ENCODE results near the gene KHDC1. TPM values are rescaled to one million over a fixed set of nuclear protein-coding genes. Genes with fewer than 3 reads are reported as not detected.

Gene KHDC1, protein sequence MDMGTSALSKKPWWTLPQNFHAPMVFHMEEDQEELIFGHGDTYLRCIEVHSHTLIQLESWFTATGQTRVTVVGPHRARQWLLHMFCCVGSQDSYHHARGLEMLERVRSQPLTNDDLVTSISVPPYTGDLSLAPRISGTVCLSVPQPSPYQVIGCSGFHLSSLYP
- total RNA-seq, result 3.3 and 4.4 TPM in 2 replicates

DNA sequence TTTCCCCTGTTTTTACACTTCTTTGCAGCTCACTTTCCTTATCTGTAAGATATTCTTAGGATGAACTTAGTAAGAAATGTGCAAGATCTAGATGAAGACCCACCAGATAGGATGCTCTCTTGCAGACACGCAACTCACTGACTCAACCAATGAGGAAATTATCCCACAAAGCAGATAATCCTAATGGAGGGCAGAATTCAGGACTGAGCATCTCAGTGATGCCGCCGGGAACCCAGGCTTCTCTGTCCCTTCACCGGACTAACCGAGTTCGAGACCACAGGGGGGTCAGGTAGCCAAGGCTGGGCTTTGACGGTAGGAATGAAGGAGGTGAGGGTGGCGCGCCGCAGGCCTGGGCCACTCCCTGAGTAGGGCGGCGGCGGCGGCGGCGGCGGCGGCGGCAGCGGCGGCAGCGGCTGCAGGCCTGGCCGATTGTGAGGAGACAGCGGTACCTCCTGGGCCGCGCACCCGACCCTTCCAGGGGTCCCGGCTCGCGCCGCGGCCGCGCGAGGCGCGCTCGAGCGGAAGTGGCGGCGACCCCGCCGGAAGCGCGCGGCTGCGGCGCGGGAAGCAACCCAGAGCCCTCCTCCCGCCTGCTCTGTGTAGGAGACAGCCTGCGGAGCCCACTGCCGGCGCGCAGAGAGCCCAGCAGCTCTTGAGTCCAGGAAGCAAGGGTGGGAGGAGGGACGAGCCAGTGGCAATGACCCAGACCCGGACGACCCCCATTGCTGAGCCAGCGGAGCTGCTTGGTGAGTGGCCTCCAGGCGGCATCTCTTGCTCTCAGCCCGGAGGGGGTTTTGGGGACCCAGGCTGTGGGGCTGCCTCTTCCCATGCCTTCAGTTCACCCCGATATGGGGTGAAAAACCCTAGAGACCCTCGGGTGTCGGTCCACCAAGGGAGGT, at the start of gene KHDC1:
Gene KHDC1, minus strand, starts transcription at position 526 of the 899 bp plus-strand sequence. CDS start 20,679 bp downstream, outside the sequence.

GRCh38 chr6:73225396-73225795, 37.6 kb downstream of the KHDC1 start, which contains the start of gene KHDC1L:
Gene KHDC1L, minus strand, starts transcription at chr6:73225496. Its CDS starts 88 bp downstream, at chr6:73225408.

Small RNAs within 50 kb of the gene (small RNA-seq; reads per million reads assigned to genes)
- not detected for gene RPSAP41 (ENCODE audit: low replicate concordance)

Other genes starting within 250 kb of the KHDC1 start
- gene KHDC1L, start 37.7 kb downstream of the KHDC1 start, total RNA-seq, result 0.44 TPM in 1 of 2 replicates, not detected in the other
- not detected in 2 replicates for gene DPPA5, start 91.1 kb upstream of the KHDC1 start, total RNA-seq
- gene KHDC3L, start 99.5 kb upstream of the KHDC1 start, total RNA-seq, result not detected in 2 replicates
- gene OOEP, start 106.7 kb upstream of the KHDC1 start, total RNA-seq, result 0.72 and 0.88 TPM in 2 replicates
- 4.2 and 14.4 TPM in 2 replicates for gene DDX43, start 131.6 kb upstream of the KHDC1 start, total RNA-seq
- gene CGAS, start 189.1 kb upstream of the KHDC1 start, total RNA-seq, result 10.9 and 20.0 TPM in 2 replicates
- gene MTO1, start 198.5 kb upstream of the KHDC1 start, total RNA-seq, result 45.3 and 48.8 TPM in 2 replicates